Measurements from ENCODE around the gene FSD1L.
"Not testable (repeated sequence)": the region's sequence is repeated elsewhere in the genome, so short reads cannot be mapped to it uniquely, and the experiment has no call there.

FSD1L gene

DNA sequence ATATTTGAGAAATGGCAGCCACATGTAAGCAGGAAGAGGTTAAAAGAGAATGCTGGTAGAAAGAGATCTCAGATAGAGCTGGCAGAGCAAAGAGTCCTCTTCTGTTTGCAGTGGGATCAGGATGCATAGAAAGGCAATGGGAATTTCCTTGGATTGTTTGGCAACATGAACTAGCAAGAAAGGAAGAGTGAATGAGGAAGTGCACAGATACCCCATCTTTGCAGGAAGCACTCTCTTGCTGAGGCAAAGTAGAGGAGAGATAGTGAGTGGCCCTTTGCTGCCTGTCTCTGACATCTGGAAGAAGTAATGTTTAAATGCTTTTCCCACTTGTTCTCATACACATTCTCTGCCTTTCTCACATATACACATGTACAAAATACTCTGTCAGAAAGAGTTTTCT lies 124.6 kb downstream of the FSD1L start:
- Histone ChIP-seq H3K4me2 (ENCODE audit: low read depth, low read length, poor library complexity, severe bottlenecking) (no peak overlapping the region), H3F3A (ENCODE audit: insufficient read depth) (no peaks in the 10 kb centered on the region), H3K4me3 (ENCODE audit: insufficient read depth, low read length, poor library complexity, severe bottlenecking) (no peak overlapping the region), H3K9me2 (replicated peaks; ENCODE audit: insufficient read depth, low read length) (no peaks in the 10 kb centered on the region), H3K27me3 (ENCODE audit: low read length) (no peaks in the 10 kb centered on the region), H3K27ac (ENCODE audit: low read depth, low read length) (no peak overlapping the region), H4K20me1 (ENCODE audit: low read depth, low read length) (no peaks in the 10 kb centered on the region), H3K79me2 (ENCODE audit: insufficient read depth, low read length) (no peaks in the 10 kb centered on the region; the same call in 1 of the 2 replicates), H2AFZ (ENCODE audit: low read depth, low read length, severe bottlenecking) (no peak overlapping the region), H3K36me3 (ENCODE audit: low read length) (no peaks in the 10 kb centered on the region), H3K9me3 (ENCODE audit: insufficient read depth, low read length) (no peaks in the 10 kb centered on the region), H3K9ac (ENCODE audit: low read length) (no peak overlapping the region)
- TF ChIP-seq, protein P1, sequence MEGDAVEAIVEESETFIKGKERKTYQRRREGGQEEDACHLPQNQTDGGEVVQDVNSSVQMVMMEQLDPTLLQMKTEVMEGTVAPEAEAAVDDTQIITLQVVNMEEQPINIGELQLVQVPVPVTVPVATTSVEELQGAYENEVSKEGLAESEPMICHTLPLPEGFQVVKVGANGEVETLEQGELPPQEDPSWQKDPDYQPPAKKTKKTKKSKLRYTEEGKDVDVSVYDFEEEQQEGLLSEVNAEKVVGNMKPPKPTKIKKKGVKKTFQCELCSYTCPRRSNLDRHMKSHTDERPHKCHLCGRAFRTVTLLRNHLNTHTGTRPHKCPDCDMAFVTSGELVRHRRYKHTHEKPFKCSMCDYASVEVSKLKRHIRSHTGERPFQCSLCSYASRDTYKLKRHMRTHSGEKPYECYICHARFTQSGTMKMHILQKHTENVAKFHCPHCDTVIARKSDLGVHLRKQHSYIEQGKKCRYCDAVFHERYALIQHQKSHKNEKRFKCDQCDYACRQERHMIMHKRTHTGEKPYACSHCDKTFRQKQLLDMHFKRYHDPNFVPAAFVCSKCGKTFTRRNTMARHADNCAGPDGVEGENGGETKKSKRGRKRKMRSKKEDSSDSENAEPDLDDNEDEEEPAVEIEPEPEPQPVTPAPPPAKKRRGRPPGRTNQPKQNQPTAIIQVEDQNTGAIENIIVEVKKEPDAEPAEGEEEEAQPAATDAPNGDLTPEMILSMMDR (IDR thresholded peaks at IDR 0.05; ENCODE audit: insufficient read depth, low read length, poor library complexity, severe bottlenecking) = no peak
- no peak for TF ChIP-seq EZH2phosphoT487 (conservative IDR thresholded peaks at IDR 0.05; ENCODE audit: low read length)

DNA sequence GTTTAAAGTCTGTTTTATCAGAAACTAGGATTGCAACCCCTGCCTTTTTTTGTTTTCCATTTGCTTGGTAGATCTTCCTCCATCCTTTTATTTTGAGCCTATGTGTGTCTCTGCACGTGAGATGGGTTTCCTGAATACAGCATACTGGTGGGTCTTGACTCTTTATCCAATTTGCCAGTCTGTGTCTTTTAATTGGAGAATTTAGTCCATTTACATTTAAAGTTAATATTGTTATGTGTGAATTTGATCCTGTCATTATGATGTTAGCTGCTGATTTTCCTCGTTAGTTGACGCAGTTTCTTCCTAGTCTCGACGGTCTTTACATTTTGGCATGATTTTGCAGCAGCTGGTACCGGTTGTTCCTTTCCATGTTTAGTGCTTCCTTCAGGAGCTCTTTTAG lies 132.1 kb downstream of the FSD1L start:
- not testable (repeated sequence) for H3K36me3 ChIP-seq (ENCODE audit: low read length); H3K27me3 ChIP-seq (ENCODE audit: low read length); H3F3A ChIP-seq (ENCODE audit: insufficient read depth); H3K27ac ChIP-seq (ENCODE audit: low read depth, low read length); H3K9me3 ChIP-seq (ENCODE audit: insufficient read depth, low read length); H3K4me2 ChIP-seq (ENCODE audit: low read depth, low read length, poor library complexity, severe bottlenecking); H4K20me1 ChIP-seq (ENCODE audit: low read depth, low read length); H2AFZ ChIP-seq (ENCODE audit: low read depth, low read length, severe bottlenecking); H3K79me2 ChIP-seq (ENCODE audit: insufficient read depth, low read length); H3K4me3 ChIP-seq (ENCODE audit: insufficient read depth, low read length, poor library complexity, severe bottlenecking); H3K9ac ChIP-seq (ENCODE audit: low read length); H3K9me2 ChIP-seq (replicated peaks; ENCODE audit: insufficient read depth, low read length)

DNA sequence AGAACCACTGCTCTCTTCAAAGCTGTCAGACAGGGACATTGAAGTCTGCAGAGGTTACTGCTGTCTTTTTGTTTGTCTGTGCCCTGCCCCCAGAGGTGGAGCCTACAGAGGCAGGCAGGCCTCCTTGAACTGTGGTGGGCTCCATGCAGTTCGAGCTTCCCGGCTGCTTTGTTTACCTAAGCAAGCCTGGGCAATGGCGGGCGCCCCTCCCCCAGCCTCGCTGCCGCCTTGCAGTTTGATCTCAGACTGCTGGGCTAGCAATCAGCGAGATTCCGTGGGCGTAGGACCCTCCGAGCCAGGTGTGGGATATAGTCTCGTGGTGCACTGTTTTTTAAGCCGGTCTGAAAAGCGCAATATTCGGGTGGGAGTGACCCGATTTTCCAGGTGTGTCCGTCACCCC lies 133.7 kb downstream of the FSD1L start:
- H3K9me2 ChIP-seq (replicated peaks; ENCODE audit: insufficient read depth, low read length); H3K4me2 ChIP-seq (ENCODE audit: low read depth, low read length, poor library complexity, severe bottlenecking); H3K79me2 ChIP-seq (ENCODE audit: insufficient read depth, low read length); H3K27ac ChIP-seq (ENCODE audit: low read depth, low read length); H2AFZ ChIP-seq (ENCODE audit: low read depth, low read length, severe bottlenecking); H3K27me3 ChIP-seq (ENCODE audit: low read length); H4K20me1 ChIP-seq (ENCODE audit: low read depth, low read length); H3F3A ChIP-seq (ENCODE audit: insufficient read depth); H3K36me3 ChIP-seq (ENCODE audit: low read length); H3K4me3 ChIP-seq (ENCODE audit: insufficient read depth, low read length, poor library complexity, severe bottlenecking); H3K9ac ChIP-seq (ENCODE audit: low read length); H3K9me3 ChIP-seq (ENCODE audit: insufficient read depth, low read length): not testable (repeated sequence)

DNA sequence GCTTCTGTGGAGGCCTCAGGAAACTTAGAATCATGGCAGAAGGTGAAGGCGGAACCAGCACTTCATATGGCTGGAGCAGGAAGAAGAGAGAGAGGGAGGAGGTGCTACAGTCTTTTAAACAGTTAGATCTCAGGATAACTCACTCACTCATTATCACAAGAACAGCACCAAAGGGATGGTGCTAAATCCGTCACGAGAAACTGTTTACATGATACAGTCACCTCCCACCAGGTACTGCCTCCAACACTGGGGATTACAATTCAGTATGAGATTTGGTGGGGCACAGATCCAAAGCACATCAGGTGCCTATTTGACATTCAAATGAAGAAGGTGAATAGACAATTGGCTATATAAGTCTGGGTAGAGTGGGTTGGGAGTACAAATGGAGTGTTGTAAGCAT lies 145.3 kb downstream of the FSD1L start:
- peaks cover 8% of the 10 kb centered on the region; the same call in 1 of the 2 replicates for H3K9me3 ChIP-seq (ENCODE audit: insufficient read depth, low read length)
- TF ChIP-seq EZH2phosphoT487 (conservative IDR thresholded peaks at IDR 0.05; ENCODE audit: low read length) = no peak
- TF ChIP-seq, protein P1 (IDR thresholded peaks at IDR 0.05; ENCODE audit: insufficient read depth, low read length, poor library complexity, severe bottlenecking) = no peak
- H3K79me2 ChIP-seq (ENCODE audit: insufficient read depth, low read length) = no peaks in the 10 kb centered on the region
- H3F3A ChIP-seq (ENCODE audit: insufficient read depth) = no peaks in the 10 kb centered on the region
- no peaks in the 10 kb centered on the region for H4K20me1 ChIP-seq (ENCODE audit: low read depth, low read length)
- H3K36me3 ChIP-seq (ENCODE audit: low read length) = no peaks in the 10 kb centered on the region; the same call in 1 of the 2 replicates
- no peak overlapping the region for H3K4me2 ChIP-seq (ENCODE audit: low read depth, low read length, poor library complexity, severe bottlenecking)
- H3K9me2 ChIP-seq (replicated peaks; ENCODE audit: insufficient read depth, low read length) = no peaks in the 10 kb centered on the region
- H3K27me3 ChIP-seq (ENCODE audit: low read length) = no peaks in the 10 kb centered on the region
- no peak overlapping the region for H3K4me3 ChIP-seq (ENCODE audit: insufficient read depth, low read length, poor library complexity, severe bottlenecking)
- H2AFZ ChIP-seq (ENCODE audit: low read depth, low read length, severe bottlenecking) = no peak overlapping the region
- H3K27ac ChIP-seq (ENCODE audit: low read depth, low read length) = no peak overlapping the region
- no peak overlapping the region for H3K9ac ChIP-seq (ENCODE audit: low read length)
